Measurements from ENCODE around the gene PLXDC2.

The PLXDC2 gene

GRCh38 chr10:19815731-19816410 is 361 bp upstream of the PLXDC2 start:
- DNase-seq (ENCODE audit: low read depth in 1 of 2, low spot score in 1 of 2), result no peak

DNA sequence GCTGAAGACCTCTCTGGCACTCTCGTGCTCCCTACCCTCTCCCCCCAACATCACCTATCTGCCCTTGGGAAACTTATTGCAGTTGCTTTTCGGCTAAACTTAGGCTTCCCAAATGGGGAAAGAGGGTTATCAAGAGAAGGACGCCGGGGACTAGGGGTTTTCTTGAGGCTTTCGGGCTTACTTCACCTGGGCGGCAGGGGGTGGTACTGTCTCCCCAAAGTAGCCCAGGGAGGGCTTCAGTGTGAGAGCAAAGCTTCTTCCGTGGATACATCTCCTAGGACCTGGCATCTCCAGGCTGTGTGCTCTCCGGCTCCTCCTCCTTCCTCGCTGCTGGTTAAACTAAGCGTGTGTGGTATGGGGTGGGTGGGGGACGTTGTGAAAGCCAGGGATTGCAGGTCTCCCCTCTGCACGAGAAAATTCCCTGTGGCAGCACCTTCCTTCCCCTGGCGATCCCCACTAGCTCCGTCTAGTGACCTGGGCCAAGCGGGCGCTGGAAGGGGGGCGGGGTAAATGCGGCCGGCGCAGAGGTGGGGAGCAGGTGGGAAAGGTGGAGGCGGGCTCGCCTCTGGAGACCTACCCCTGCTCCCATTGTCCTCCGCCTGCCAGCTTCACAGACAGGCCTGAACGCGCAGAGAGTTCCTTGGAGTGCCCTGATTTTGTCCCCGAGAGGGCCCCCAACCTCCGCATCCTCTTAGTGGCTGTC is 1.1 kb downstream of the PLXDC2 start:
- no peak for DNase-seq (ENCODE audit: low read depth in 1 of 2, low spot score in 1 of 2)

DNA sequence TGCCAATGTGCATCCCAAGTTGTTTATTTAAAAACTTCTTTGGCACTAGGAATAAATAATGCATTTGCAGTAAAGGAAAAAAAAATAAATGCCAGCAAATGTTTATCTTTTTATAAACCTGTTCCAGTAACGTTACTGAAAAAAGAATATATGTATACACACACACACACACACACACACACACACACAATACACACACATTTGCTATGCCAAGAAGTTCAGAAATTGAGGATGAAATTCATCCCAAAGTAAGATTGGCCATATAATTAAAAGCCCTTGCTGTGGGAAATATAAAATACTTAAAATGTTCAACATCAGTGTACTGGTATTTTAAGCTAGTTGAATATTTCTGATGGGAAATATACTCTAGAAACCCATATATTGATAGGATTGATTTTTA is 2.6 kb downstream of the PLXDC2 start:
- DNase-seq (ENCODE audit: low read depth in 1 of 2, low spot score in 1 of 2), result no peak

- DNase-seq (ENCODE audit: low read depth in 1 of 2, low spot score in 1 of 2), result no peak
Measured at GRCh38 chr10:19819419-19820033, 3.3 kb downstream of the PLXDC2 start.

GRCh38 chr10:19824381-19825342 is 8.4 kb downstream of the PLXDC2 start:
- DNase-seq (ENCODE audit: low read depth in 1 of 2, low spot score in 1 of 2), result no peak

GRCh38 chr10:19825700-19826099 is 9.5 kb downstream of the PLXDC2 start:
- DNase-seq (ENCODE audit: low read depth in 1 of 2, low spot score in 1 of 2), result no peak

GRCh38 chr10:19826712-19827111 is 10.5 kb downstream of the PLXDC2 start:
- DNase-seq (ENCODE audit: low read depth in 1 of 2, low spot score in 1 of 2), result no peak

GRCh38 chr10:19828278-19829049 is 12.2 kb downstream of the PLXDC2 start:
- no peak for DNase-seq (ENCODE audit: low read depth in 1 of 2, low spot score in 1 of 2)

DNA sequence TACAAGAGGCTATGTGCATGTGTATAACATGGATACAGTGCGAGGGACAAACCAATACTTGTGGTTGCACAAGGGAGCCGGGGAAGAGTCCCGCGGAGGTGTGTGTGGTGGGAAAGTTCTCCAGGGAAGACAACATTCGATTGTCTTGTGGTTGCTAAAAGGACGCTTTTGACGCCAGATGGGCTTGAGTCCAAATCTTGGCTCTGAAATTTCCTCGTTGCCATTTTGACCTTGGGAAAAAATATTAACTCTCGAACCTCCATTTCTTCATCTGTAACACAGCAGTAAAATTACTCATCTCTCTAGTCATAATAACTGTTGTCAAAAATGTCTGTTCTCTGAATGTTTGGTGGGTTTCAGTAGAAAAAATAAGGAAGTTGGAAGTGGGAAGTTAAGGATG is 16.5 kb downstream of the PLXDC2 start:
- DNase-seq (ENCODE audit: low read depth in 1 of 2, low spot score in 1 of 2), result no peak

GRCh38 chr10:19833170-19833824 is 17.1 kb downstream of the PLXDC2 start:
- no peak for DNase-seq (ENCODE audit: low read depth in 1 of 2, low spot score in 1 of 2)

GRCh38 chr10:19835952-19836351 is 19.7 kb downstream of the PLXDC2 start:
- no peak for DNase-seq (ENCODE audit: low read depth in 1 of 2, low spot score in 1 of 2)

GRCh38 chr10:19839090-19839489 is 22.9 kb downstream of the PLXDC2 start:
- no peak for DNase-seq (ENCODE audit: low read depth in 1 of 2, low spot score in 1 of 2)

- no peak for DNase-seq (ENCODE audit: low read depth in 1 of 2, low spot score in 1 of 2)
Measured at GRCh38 chr10:19839552-19839951, 23.3 kb downstream of the PLXDC2 start.

DNA sequence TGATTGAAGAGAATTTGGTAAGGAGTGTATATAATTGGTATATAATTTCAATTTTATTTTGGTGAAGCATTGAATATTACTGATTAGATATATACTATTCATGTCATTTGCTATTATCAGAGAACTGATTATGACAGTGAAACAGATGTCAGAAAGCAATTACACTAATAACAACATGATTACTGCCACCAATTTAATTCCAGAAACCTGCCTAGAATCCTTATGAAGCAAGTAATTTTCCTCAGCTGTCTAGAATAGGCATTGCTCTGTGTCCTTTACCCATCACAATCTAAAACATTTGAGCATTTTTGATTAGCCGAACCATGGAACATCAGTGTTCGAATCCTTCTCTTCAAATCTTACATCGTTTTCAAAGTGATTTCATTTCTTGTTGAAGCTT is 24.5 kb downstream of the PLXDC2 start:
- no peak for DNase-seq (ENCODE audit: low read depth in 1 of 2, low spot score in 1 of 2)

- DNase-seq (ENCODE audit: low read depth in 1 of 2, low spot score in 1 of 2), result no peak
Measured at GRCh38 chr10:19843487-19843886, 27.3 kb downstream of the PLXDC2 start.

DNA sequence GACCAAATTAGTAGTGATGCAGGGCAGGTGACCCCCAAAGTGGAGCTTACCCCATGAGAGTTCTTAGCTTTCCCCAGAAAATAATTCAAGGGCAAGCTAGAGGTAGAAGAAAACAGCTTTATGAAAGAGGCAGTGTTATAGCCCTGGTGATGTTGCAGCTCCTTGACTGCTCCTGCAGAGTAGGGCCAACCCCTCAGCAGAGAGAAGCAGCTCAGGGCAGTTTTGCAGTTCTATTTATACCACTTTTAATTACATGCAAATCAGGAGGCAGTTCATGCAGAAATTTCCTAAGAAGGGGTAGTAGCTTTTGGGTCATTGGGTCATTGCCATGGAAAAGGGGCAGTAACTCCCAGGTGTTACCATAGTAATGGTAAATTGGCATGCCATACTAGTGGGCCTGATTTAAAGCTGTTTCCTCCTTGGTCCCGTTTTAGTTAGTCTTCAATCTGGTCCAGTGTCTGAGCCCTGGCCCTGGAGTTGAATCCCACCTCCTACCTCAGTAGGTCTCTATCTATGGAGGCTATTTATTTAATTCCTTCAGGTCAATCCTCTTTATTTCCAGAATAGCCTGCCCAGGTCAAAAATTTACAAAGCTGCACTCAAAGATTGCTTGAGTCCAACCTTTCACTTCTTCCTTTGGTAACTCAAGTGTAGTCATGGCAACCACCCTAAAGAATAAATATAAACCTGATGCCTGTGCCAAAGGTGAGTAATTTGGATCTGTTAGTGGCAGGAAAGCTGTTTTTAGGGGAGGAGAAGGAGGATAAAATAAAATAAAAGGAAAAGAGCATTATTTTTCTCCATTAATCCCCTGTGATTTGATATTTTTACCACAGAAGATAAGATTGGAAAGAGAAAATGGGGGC is 29.5 kb downstream of the PLXDC2 start:
- no peak for DNase-seq (ENCODE audit: low read depth in 1 of 2, low spot score in 1 of 2)

DNA sequence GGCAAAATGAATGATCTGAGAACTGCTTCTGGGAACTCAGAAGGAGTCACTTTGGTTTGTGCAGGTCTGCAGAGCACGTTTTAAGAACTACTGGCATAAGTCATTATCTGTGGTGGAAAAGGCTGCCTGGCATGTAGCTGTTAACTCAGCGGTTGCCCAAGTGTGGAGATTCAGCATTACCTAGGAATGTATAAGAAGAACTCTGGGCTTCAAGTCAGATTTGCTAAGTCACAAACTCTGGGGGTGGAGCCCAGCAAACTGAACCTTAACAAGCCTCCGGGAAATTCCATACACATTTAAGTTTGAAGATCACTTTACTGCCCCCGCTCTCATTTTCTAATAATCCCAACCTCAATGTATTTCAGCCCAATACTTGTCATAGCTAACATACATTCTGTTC is 31.1 kb downstream of the PLXDC2 start:
- no peak for DNase-seq (ENCODE audit: low read depth in 1 of 2, low spot score in 1 of 2)

GRCh38 chr10:19848226-19848985 is 32.2 kb downstream of the PLXDC2 start:
- DNase-seq (ENCODE audit: low read depth in 1 of 2, low spot score in 1 of 2), result no peak
